HEK293 (cell line): ENCODE measurements around the gene CSMD2.

Experiments used
- CTCF ChIA-PET: fragments of 350-600 bp; formaldehyde crosslinking; extraction: SDS; loops from one replicate; lab custom pipeline; 2021; ENCODE audit warnings: antibody characterized with exemption; lab: Yijun Ruan, JAX
- POLR2A ChIA-PET: fragments of 300-600 bp; formaldehyde crosslinking; extraction: SDS; loops from one replicate; lab custom pipeline; 2020; ENCODE audit warnings: antibody characterized with exemption, inconsistent platforms; lab: Yijun Ruan, JAX
- H3K27ac ChIP-seq: fragments of 200-500 bp; sonication (Bioruptor generic); 2 replicates; pipeline ENCODE4 v1.5.1; 2014; ENCODE audit warnings: low read depth, low read length, control low read depth, inconsistent platforms; ENCODE audit errors: extremely low read depth
- H3K36me3 ChIP-seq, 2 experiments: fragments of 200-500 bp in 1 of 2; sonication (Bioruptor generic) in 1 of 2; 1 replicate in 1 of 2; 2 replicates in 1 of 2; pipeline ENCODE4 v1.5.1; 2014 to 2017; ENCODE audit warnings: inconsistent platforms in 2 of 2, low read length in 2 of 2; ENCODE audit not compliant: control insufficient read depth in 2 of 2, insufficient read depth in 1 of 2
- H3K4me1 ChIP-seq: fragments of 200-500 bp; sonication (Bioruptor generic); 2 replicates; pipeline ENCODE4 v1.5.1; 2014; ENCODE audit warnings: mild to moderate bottlenecking, low read length, inconsistent platforms; ENCODE audit not compliant: control insufficient read depth, insufficient read depth
- H3K4me3 ChIP-seq: 2 replicates; pipeline ENCODE4 v1.5.1; 2011; ENCODE audit warnings: low read depth, mild to moderate bottlenecking, control low read depth, low read length, moderate library complexity
- H3K9me3 ChIP-seq: fragments of 200-500 bp; sonication (Bioruptor generic); 2 replicates; pipeline ENCODE4 v1.5.1; 2014; ENCODE audit warnings: low read depth, low read length, inconsistent platforms; ENCODE audit not compliant: control insufficient read depth, insufficient read depth
- SP3 ChIP-seq: fragments of 450-650 bp; formaldehyde crosslinking; IDR thresholded peaks from 2 replicates; pipeline ENCODE4 v1.5.1; 2016; ENCODE audit warnings: missing biosample characterization, missing genetic modification characterization
- TCF7L2 ChIP-seq: IDR thresholded peaks from 2 replicates; pipeline ENCODE4 v1.6.1; 2011; ENCODE audit warnings: low read depth, mild to moderate bottlenecking, inconsistent platforms, low read length, moderate library complexity, borderline replicate concordance
- ZFHX2 ChIP-seq: fragments of 450-650 bp; formaldehyde crosslinking; conservative IDR thresholded peaks from 2 replicates; pipeline ENCODE4 v1.5.1; 2016; ENCODE audit warnings: missing biosample characterization, missing genetic modification characterization
- ZNF175 ChIP-seq: fragments of 450-650 bp; formaldehyde crosslinking; IDR thresholded peaks from 2 replicates; pipeline ENCODE4 v1.5.1; 2016; ENCODE audit warnings: missing biosample characterization, missing genetic modification characterization
- ZNF302 ChIP-seq: fragments of 450-650 bp; formaldehyde crosslinking; IDR thresholded peaks from 2 replicates; pipeline ENCODE4 v1.5.1; 2016; ENCODE audit warnings: missing biosample characterization, missing genetic modification characterization, low read depth
- ZNF324 ChIP-seq: fragments of 450-650 bp; formaldehyde crosslinking; IDR thresholded peaks from 2 replicates; pipeline ENCODE4 v1.5.1; 2016; ENCODE audit warnings: missing biosample characterization, missing genetic modification characterization
- ZNF341 ChIP-seq: fragments of 450-650 bp; formaldehyde crosslinking; IDR thresholded peaks from 2 replicates; pipeline ENCODE4; 2016; ENCODE audit warnings: low read depth, missing biosample characterization, missing genetic modification characterization
- ZNF391 ChIP-seq: fragments of 450-650 bp; formaldehyde crosslinking; IDR thresholded peaks from 2 replicates; pipeline ENCODE4 v1.5.1; 2016; ENCODE audit warnings: low read depth, missing biosample characterization, missing genetic modification characterization, borderline replicate concordance
- ZNF510 ChIP-seq: fragments of 450-650 bp; formaldehyde crosslinking; IDR thresholded peaks from 2 replicates; pipeline ENCODE4 v1.5.1; 2018; ENCODE audit warnings: mild to moderate bottlenecking, missing genetic modification characterization, missing biosample characterization; ENCODE audit not compliant: insufficient replicate concordance
- ZNF560 ChIP-seq: fragments of 450-650 bp; formaldehyde crosslinking; IDR thresholded peaks from 2 replicates; pipeline ENCODE4 v1.5.1; 2017; ENCODE audit warnings: missing biosample characterization, missing genetic modification characterization, borderline replicate concordance
- ZNF626 ChIP-seq: fragments of 450-650 bp; sonication (Bioruptor Pico); formaldehyde crosslinking; IDR thresholded peaks from 2 replicates; pipeline ENCODE4 v1.5.1; 2018; ENCODE audit warnings: missing biosample characterization, missing genetic modification characterization, inconsistent platforms
- ZNF670 ChIP-seq: fragments of 450-650 bp; formaldehyde crosslinking; IDR thresholded peaks from 2 replicates; pipeline ENCODE4 v1.5.1; 2016; ENCODE audit warnings: missing biosample characterization, missing genetic modification characterization, low read depth
- ZNF830 ChIP-seq: fragments of 450-650 bp; IDR thresholded peaks from 2 replicates; pipeline ENCODE4 v1.5.0; 2018; ENCODE audit warnings: missing biosample characterization, missing genetic modification characterization, low read depth, mild to moderate bottlenecking, moderate library complexity
- ZSCAN16 ChIP-seq: fragments of 450-650 bp; formaldehyde crosslinking; IDR thresholded peaks from 2 replicates; pipeline ENCODE4 v1.5.1; 2016; ENCODE audit warnings: missing biosample characterization, missing genetic modification characterization
- TF ChIP-seq, protein P1 (sequence below): fragments of 450-650 bp; formaldehyde crosslinking; IDR thresholded peaks from 2 replicates; pipeline ENCODE4 v1.5.1; 2017; ENCODE audit warnings: missing biosample characterization, missing genetic modification characterization
- TF ChIP-seq, protein P2 (sequence below): fragments of 450-650 bp; formaldehyde crosslinking; IDR thresholded peaks from 2 replicates; pipeline ENCODE4 v1.5.1; 2016; ENCODE audit warnings: missing biosample characterization, missing genetic modification characterization
- TF ChIP-seq, protein P3 (sequence below): fragments of 450-650 bp; formaldehyde crosslinking; optimal IDR thresholded peaks from 2 replicates; pipeline ENCODE3; 2016; ENCODE audit warnings: missing biosample characterization, mild to moderate bottlenecking, missing genetic modification characterization
- TF ChIP-seq, protein P4 (sequence below): fragments of 450-650 bp; formaldehyde crosslinking; IDR thresholded peaks from 2 replicates; pipeline ENCODE4 v1.5.1; 2016; ENCODE audit warnings: missing biosample characterization, missing genetic modification characterization, low read depth

Gene CSMD2

DNA sequence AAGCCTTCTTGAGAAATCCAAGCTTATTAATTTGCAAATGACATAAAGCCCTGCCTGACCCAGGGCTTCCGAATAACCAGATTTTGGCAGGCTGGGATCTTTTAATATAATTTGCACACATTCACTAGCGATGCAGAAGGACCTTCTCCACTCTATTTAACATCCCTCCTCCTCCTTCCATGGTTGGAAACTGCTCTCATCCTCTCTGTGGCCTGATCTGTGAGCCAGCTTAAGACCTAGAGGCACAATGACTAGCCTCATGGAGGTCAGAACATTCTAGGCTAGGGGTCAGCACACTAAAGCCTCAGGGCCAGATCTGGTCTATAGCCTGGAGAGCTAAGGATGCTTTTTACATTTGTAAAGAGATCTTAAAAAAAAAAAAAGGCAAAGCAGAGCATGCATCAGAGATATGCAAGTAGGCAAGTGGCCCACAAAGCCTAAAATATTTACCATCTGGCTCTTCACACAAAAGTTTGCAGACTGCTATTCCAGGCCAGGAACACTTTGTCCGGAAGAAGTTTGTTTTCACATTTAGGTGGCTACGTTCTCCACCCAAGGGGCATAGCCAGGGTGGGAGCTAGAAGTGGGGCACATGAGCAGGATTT, 439.4 kb downstream of the CSMD2 start:
- TF ChIP-seq ZNF391 (no peak), ZNF626 (tag by site-specific recombination) (no peak), ZNF302 (no peak), ZSCAN16 (no peak), SP3 (no peak), ZFHX2 (tag by site-specific recombination) (no peak), TCF7L2 (no peak), ZNF510 (tag by site-specific recombination) (no peak), ZNF324 (tag by site-specific recombination) (no peak)
- TF ChIP-seq, protein P1, sequence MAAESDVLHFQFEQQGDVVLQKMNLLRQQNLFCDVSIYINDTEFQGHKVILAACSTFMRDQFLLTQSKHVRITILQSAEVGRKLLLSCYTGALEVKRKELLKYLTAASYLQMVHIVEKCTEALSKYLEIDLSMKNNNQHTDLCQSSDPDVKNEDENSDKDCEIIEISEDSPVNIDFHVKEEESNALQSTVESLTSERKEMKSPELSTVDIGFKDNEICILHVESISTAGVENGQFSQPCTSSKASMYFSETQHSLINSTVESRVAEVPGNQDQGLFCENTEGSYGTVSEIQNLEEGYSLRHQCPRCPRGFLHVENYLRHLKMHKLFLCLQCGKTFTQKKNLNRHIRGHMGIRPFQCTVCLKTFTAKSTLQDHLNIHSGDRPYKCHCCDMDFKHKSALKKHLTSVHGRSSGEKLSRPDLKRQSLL (tag by site-specific recombination) = no peak
- POLR2A ChIA-PET = no interaction called here
- Histone ChIP-seq H3K27ac (no peak overlapping the region), H3K9me3 (no peaks in the 10 kb centered on the region), H3K36me3 (no peaks in the 10 kb centered on the region), H3K4me3 (no peak overlapping the region), H3K4me1 (no peaks in the 10 kb centered on the region)
- CTCF ChIA-PET = interaction anchor here (0.5 to 1.4 kb wide), 3 partner anchors 11 to 857 kb away, joined by 3 to 4 read pairs (median 4); no protein-coding TSS in a partner anchor

DNA sequence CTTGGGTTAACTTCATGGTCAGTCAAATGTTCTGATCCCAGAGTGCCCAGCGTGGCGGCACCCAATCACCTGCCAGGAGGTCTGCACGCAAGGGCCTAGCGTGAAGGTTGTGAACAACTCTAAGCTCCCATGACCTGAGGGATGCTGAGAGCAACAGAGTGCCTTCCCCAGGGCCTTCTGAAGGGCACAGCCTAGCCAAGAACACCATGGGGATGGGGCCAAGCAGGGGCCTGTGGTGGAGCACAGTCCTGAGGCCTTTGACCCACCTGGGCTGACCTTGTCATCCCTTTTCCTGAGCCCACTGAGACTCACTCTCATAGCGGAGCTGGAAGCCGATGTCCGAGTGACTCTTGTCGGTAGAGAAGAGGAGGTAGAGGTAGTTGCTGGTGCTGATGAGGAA, 440.0 kb downstream of the CSMD2 start:
- Histone ChIP-seq H3K36me3 (no peaks in the 10 kb centered on the region), H3K9me3 (no peaks in the 10 kb centered on the region), H3K4me3 (no peak overlapping the region), H3K27ac (no peak overlapping the region), H3K4me1 (no peaks in the 10 kb centered on the region)
- ChIA-PET CTCF (interaction anchor here (1.3 kb wide), 1 partner anchor 13 kb away, joined by 3 read pairs; no protein-coding TSS in a partner anchor), POLR2A (no interaction called here)
- TF ChIP-seq, protein P2, sequence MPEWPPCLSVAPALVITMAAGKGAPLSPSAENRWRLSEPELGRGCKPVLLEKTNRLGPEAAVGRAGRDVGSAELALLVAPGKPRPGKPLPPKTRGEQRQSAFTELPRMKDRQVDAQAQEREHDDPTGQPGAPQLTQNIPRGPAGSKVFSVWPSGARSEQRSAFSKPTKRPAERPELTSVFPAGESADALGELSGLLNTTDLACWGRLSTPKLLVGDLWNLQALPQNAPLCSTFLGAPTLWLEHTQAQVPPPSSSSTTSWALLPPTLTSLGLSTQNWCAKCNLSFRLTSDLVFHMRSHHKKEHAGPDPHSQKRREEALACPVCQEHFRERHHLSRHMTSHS = no peak
- TF ChIP-seq, protein P3, sequence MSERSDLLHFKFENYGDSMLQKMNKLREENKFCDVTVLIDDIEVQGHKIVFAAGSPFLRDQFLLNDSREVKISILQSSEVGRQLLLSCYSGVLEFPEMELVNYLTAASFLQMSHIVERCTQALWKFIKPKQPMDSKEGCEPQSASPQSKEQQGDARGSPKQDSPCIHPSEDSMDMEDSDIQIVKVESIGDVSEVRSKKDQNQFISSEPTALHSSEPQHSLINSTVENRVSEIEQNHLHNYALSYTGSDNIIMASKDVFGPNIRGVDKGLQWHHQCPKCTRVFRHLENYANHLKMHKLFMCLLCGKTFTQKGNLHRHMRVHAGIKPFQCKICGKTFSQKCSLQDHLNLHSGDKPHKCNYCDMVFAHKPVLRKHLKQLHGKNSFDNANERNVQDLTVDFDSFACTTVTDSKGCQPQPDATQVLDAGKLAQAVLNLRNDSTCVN (tag by site-specific recombination) = no peak
- TF ChIP-seq ZNF670 (tag by site-specific recombination) = no peak
- TF ChIP-seq, protein P4, sequence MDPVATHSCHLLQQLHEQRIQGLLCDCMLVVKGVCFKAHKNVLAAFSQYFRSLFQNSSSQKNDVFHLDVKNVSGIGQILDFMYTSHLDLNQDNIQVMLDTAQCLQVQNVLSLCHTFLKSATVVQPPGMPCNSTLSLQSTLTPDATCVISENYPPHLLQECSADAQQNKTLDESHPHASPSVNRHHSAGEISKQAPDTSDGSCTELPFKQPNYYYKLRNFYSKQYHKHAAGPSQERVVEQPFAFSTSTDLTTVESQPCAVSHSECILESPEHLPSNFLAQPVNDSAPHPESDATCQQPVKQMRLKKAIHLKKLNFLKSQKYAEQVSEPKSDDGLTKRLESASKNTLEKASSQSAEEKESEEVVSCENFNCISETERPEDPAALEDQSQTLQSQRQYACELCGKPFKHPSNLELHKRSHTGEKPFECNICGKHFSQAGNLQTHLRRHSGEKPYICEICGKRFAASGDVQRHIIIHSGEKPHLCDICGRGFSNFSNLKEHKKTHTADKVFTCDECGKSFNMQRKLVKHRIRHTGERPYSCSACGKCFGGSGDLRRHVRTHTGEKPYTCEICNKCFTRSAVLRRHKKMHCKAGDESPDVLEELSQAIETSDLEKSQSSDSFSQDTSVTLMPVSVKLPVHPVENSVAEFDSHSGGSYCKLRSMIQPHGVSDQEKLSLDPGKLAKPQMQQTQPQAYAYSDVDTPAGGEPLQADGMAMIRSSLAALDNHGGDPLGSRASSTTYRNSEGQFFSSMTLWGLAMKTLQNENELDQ (tag by site-specific recombination) = no peak
- TF ChIP-seq ZNF175 (tag by site-specific recombination) = no peak
- no peak for TF ChIP-seq SP3
- no peak for TF ChIP-seq ZNF560 (tag by site-specific recombination)
- no peak for TF ChIP-seq ZNF830 (tag by site-specific recombination)
- TF ChIP-seq ZNF341 (tag by site-specific recombination) = no peak
